ENCODE measurements around the gene AFF2.

DNA sequence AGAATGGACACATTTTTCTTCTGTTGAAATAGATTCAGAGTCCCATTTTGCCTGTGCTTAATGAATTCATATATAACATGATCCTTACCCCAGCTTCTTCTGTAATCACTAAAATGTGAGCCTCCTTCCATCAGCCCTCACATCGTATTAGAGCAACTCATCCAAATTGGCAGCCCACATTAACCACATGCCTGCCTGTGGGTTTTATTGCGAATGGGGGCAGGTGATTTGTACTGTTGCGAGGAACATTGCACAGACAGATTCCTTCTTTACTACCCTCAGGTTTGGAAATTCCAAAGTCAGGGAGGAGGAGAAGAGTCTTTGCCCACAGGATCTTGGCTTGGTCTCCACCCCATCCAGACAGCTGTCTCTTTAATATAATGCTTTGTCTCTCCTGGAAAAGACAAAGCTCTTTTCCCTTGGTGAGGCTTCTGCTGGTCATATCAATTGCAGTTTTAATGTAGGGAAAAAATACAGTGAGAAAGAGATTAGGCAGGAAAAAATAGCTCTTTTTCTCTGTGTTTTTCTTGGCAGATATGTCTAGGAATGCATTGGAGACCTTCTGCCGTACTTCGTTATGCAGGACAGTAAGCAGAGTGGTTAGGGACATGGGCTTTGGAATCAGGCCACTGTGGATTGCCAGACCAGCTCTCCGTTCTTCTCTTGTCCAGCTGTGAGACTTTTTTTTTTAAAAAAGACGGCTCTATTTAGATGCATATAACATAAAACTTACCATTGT, 371.2 kb downstream of the AFF2 start:
- TF ChIP-seq EZH2 (IDR thresholded peaks at IDR 0.05; ENCODE audit: insufficient read depth, poor library complexity, severe bottlenecking): no peak
- TF ChIP-seq EZH2phosphoT487 (IDR thresholded peaks at IDR 0.05; ENCODE audit: insufficient read depth, low read depth): 0 out of 2 replicates have a peak, but pooled peaks have one; percentile 30
